Measurements from ENCODE around the gene GUCA2B. TPM values are rescaled to one million over a fixed set of nuclear protein-coding genes. Genes with fewer than 3 reads are reported as not detected.

Gene GUCA2B
- total RNA-seq, 1 donor from 2014 or later, result not detected

DNA sequence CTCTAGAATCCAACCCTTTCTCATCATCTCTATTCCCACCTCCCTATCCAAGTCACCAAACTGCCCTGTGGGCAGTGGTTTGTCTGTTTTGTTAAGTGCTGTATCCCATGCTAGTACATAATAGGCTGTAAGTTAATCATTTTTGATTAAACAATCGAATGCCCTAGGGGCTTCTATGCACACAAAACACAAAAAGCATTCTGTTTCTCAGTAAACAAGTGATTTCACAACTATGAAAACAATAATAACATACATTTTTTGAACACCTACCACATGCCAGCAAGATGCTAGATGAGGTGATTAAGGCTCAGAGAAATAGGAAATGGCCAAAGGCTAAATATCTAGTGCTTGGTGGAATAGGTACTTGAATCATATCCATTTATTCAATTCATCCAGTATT is 5.0 kb upstream of the GUCA2B start:
- Histone ChIP-seq H3K9ac (ENCODE audit: low read length) (no peak overlapping the region), H3K9me3 (ENCODE audit: insufficient read depth, low read depth, low read length) (no peaks in the 10 kb centered on the region), H3K36me3 (ENCODE audit: insufficient read depth, low read length) (no peaks in the 10 kb centered on the region), H3K27me3 (ENCODE audit: insufficient read depth, low read length) (peaks cover 30% of the 10 kb centered on the region), H2AFZ (ENCODE audit: low read depth, low read length) (no peak overlapping the region), H3K4me3 (ENCODE audit: insufficient read depth, low read depth, low read length) (no peak overlapping the region), H3K4me1 (ENCODE audit: insufficient read depth, low read length) (no peaks in the 10 kb centered on the region), H3K27ac (ENCODE audit: low read depth, low read length) (no peak overlapping the region), H4K20me1 (ENCODE audit: insufficient read depth, low read length) (no peaks in the 10 kb centered on the region), H3K4me2 (ENCODE audit: low read length) (no peak overlapping the region), H3K79me2 (ENCODE audit: insufficient read depth, low read length) (no peaks in the 10 kb centered on the region)
- Mint-ChIP-seq H3K27me3 (ENCODE audit: low read depth, unreplicated experiment) (peaks cover 34% of the 10 kb centered on the region), H3K9me3 (ENCODE audit: unreplicated experiment) (peaks cover 2% of the 10 kb centered on the region), H3K4me3 (ENCODE audit: unreplicated experiment) (no peak overlapping the region), H3K36me3 (ENCODE audit: low read depth, unreplicated experiment) (no peaks in the 10 kb centered on the region), H3K27ac (ENCODE audit: unreplicated experiment) (no peak overlapping the region), H3K4me1 (ENCODE audit: low read depth, unreplicated experiment) (no peaks in the 10 kb centered on the region)
- TF ChIP-seq, protein P1, sequence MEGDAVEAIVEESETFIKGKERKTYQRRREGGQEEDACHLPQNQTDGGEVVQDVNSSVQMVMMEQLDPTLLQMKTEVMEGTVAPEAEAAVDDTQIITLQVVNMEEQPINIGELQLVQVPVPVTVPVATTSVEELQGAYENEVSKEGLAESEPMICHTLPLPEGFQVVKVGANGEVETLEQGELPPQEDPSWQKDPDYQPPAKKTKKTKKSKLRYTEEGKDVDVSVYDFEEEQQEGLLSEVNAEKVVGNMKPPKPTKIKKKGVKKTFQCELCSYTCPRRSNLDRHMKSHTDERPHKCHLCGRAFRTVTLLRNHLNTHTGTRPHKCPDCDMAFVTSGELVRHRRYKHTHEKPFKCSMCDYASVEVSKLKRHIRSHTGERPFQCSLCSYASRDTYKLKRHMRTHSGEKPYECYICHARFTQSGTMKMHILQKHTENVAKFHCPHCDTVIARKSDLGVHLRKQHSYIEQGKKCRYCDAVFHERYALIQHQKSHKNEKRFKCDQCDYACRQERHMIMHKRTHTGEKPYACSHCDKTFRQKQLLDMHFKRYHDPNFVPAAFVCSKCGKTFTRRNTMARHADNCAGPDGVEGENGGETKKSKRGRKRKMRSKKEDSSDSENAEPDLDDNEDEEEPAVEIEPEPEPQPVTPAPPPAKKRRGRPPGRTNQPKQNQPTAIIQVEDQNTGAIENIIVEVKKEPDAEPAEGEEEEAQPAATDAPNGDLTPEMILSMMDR (IDR thresholded peaks at IDR 0.05; ENCODE audit: insufficient read depth, low read depth, low read length), result no peak
- no peak for TF ChIP-seq EZH2 (IDR thresholded peaks at IDR 0.05; ENCODE audit: insufficient read depth, low read length)
- FAIRE-seq (no peak), DNase-seq (ENCODE audit: low read depth) (no peak)

DNA sequence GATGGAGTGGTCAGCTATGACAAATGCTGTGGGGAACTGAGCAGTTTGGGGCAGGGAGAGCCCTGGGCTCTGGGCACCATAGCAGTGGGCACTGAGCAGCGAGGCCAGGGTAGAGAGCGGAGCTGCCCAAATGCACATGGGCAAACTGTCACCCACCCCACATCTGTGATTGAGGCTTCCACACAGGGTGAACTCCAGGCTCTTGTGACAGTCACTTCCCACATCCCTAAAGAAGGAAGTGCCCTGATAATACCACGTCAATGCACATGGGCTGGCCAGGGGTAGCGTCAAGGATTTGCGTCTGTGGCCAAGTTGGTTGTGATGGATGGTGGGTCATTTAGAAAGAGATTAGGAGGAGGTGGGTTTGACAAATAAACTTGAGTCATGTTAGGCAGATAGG is 2.6 kb upstream of the GUCA2B start:
- Histone ChIP-seq H2AFZ (ENCODE audit: low read depth, low read length) (no peak overlapping the region), H3K27ac (ENCODE audit: low read depth, low read length) (no peak overlapping the region), H3K4me2 (ENCODE audit: low read length) (no peak overlapping the region), H3K9ac (ENCODE audit: low read length) (no peak overlapping the region), H3K27me3 (ENCODE audit: insufficient read depth, low read length) (peaks cover 30% of the 10 kb centered on the region), H3K4me3 (ENCODE audit: insufficient read depth, low read depth, low read length) (no peak overlapping the region), H3K4me1 (ENCODE audit: insufficient read depth, low read length) (no peaks in the 10 kb centered on the region), H3K79me2 (ENCODE audit: insufficient read depth, low read length) (no peaks in the 10 kb centered on the region), H4K20me1 (ENCODE audit: insufficient read depth, low read length) (no peaks in the 10 kb centered on the region), H3K36me3 (ENCODE audit: insufficient read depth, low read length) (no peaks in the 10 kb centered on the region), H3K9me3 (ENCODE audit: insufficient read depth, low read depth, low read length) (no peaks in the 10 kb centered on the region)
- TF ChIP-seq, protein P1 (IDR thresholded peaks at IDR 0.05; ENCODE audit: insufficient read depth, low read depth, low read length), result no peak
- no peak for TF ChIP-seq EZH2 (IDR thresholded peaks at IDR 0.05; ENCODE audit: insufficient read depth, low read length)
- DNase-seq (ENCODE audit: low read depth) (no peak), FAIRE-seq (no peak)
- H3K4me1 Mint-ChIP-seq (ENCODE audit: low read depth, unreplicated experiment), result no peaks in the 10 kb centered on the region
- H3K4me3 Mint-ChIP-seq (ENCODE audit: unreplicated experiment), result no peak overlapping the region
- H3K36me3 Mint-ChIP-seq (ENCODE audit: low read depth, unreplicated experiment), result no peaks in the 10 kb centered on the region
- peaks cover 2% of the 10 kb centered on the region for H3K9me3 Mint-ChIP-seq (ENCODE audit: unreplicated experiment)
- H3K27ac Mint-ChIP-seq (ENCODE audit: unreplicated experiment), result no peak overlapping the region
- H3K27me3 Mint-ChIP-seq (ENCODE audit: low read depth, unreplicated experiment), result peaks cover 41% of the 10 kb centered on the region

DNA sequence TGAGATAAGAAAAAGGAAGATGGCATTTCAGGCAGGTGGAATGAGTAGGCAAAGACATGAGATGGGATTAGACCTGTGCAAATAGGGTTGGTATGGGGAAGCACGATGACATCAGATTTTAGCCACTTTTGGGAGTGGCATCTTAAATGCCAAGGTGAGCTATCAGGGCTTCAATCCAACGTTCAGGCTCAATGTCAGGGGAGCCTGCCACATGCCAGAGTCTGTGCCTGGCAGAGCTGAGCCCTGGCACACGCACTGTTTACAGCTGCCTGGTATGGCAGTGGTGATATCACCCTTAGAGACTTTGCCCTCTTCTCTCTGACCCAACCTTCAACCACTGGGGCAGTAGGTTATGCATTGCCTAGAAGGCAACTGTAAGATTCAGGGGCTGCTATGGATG is 1.1 kb upstream of the GUCA2B start:
- Histone ChIP-seq H3K9ac (ENCODE audit: low read length) (no peak overlapping the region), H3K36me3 (ENCODE audit: insufficient read depth, low read length) (no peaks in the 10 kb centered on the region), H2AFZ (ENCODE audit: low read depth, low read length) (no peak overlapping the region), H3K79me2 (ENCODE audit: insufficient read depth, low read length) (no peaks in the 10 kb centered on the region), H3K4me3 (ENCODE audit: insufficient read depth, low read depth, low read length) (no peak overlapping the region), H4K20me1 (ENCODE audit: insufficient read depth, low read length) (no peaks in the 10 kb centered on the region), H3K4me2 (ENCODE audit: low read length) (no peak overlapping the region), H3K9me3 (ENCODE audit: insufficient read depth, low read depth, low read length) (no peaks in the 10 kb centered on the region), H3K4me1 (ENCODE audit: insufficient read depth, low read length) (no peaks in the 10 kb centered on the region), H3K27ac (ENCODE audit: low read depth, low read length) (no peak overlapping the region), H3K27me3 (ENCODE audit: insufficient read depth, low read length) (peaks cover 23% of the 10 kb centered on the region)
- peaks cover 2% of the 10 kb centered on the region for H3K9me3 Mint-ChIP-seq (ENCODE audit: unreplicated experiment)
- no peak overlapping the region for H3K4me3 Mint-ChIP-seq (ENCODE audit: unreplicated experiment)
- TF ChIP-seq, protein P1 (IDR thresholded peaks at IDR 0.05; ENCODE audit: insufficient read depth, low read depth, low read length), result no peak
- TF ChIP-seq EZH2 (IDR thresholded peaks at IDR 0.05; ENCODE audit: insufficient read depth, low read length), result no peak
- no peak for DNase-seq (ENCODE audit: low read depth)
- no peaks in the 10 kb centered on the region for H3K4me1 Mint-ChIP-seq (ENCODE audit: low read depth, unreplicated experiment)
- no peak overlapping the region for H3K27ac Mint-ChIP-seq (ENCODE audit: unreplicated experiment)
- no peaks in the 10 kb centered on the region for H3K36me3 Mint-ChIP-seq (ENCODE audit: low read depth, unreplicated experiment)
- no peak for FAIRE-seq
- H3K27me3 Mint-ChIP-seq (ENCODE audit: low read depth, unreplicated experiment), result peaks cover 44% of the 10 kb centered on the region
